Activated B cell treated with CpG ODN at 0.5 μM for 24 hours (primary cell): ENCODE results near the gene NPL. TPM values are rescaled to one million over a fixed set of nuclear protein-coding genes. Genes with fewer than 3 reads are reported as not detected.
A peak's percentile ranks its signal among the peaks of the same experiment; 100 is the strongest.

Experiments used
- ATAC-seq: fragments of 200-7000 bp; cut with Tn5 transposase; one replicate; pipeline ENCODE4 v1.10.0; 2021; ENCODE audit warnings: low read depth, mild to moderate bottlenecking, moderate library complexity
- CTCF ChIA-PET: fragments of 350-600 bp; sonication (Branson Sonifier 250); formaldehyde crosslinking; loops from one replicate; lab custom pipeline; 2021; ENCODE audit warnings: antibody characterized with exemption; lab: Charles Lee
- POLR2A ChIA-PET: fragments of 350-600 bp; sonication (Branson Sonifier 250); formaldehyde crosslinking; loops from one replicate; lab custom pipeline; 2021; ENCODE audit warnings: antibody characterized with exemption; lab: Charles Lee
- DNase-seq: peaks from one replicate; pipeline ENCODE4 v3.0.0; 2022
- H3K27ac Mint-ChIP-seq: one replicate; pipeline ENCODE4 v1.8.0; 2020; ENCODE audit warnings: mixed read lengths
- H3K27me3 Mint-ChIP-seq: one replicate; pipeline ENCODE4 v1.8.0; 2021; ENCODE audit warnings: mixed read lengths
- H3K36me3 Mint-ChIP-seq: one replicate; pipeline ENCODE4 v1.8.0; 2021; ENCODE audit warnings: low read depth, mixed read lengths
- H3K4me1 Mint-ChIP-seq: one replicate; pipeline ENCODE4 v1.8.0; 2021; ENCODE audit warnings: mixed read lengths
- H3K4me3 Mint-ChIP-seq: one replicate; pipeline ENCODE4 v1.8.0; 2020; ENCODE audit warnings: mild to moderate bottlenecking, mixed read lengths
- H3K9me3 Mint-ChIP-seq: one replicate; pipeline ENCODE4 v1.8.0; 2020; ENCODE audit warnings: mixed read lengths
- CTCF ChIP-seq: fragments of 200-600 bp; IDR thresholded peaks from one replicate; pipeline ENCODE4 v1.8.0; 2022; ENCODE audit warnings: antibody characterized with exemption, mild to moderate bottlenecking
- intact Hi-C: fragments of 100-400 bp; cut with micrococcal nuclease; formaldehyde crosslinking; loops from one replicate; pipeline ENCODE4 v1.15.1; 2024
- total RNA-seq: library from RNA; stranded (reverse); gene quantifications from 2 replicates; pipeline ENCODE4 v1.2.3, GENCODE V29; 2022

Gene NPL
- total RNA-seq, 1 donor from 2014 or later = 2.9 TPM

- Mint-ChIP-seq H3K27me3 (no peaks in the 10 kb centered on the region), H3K4me1 (peaks cover 39% of the 10 kb centered on the region), H3K9me3 (no peaks in the 10 kb centered on the region), H3K36me3 (peaks cover 38% of the 10 kb centered on the region), H3K4me3 (peak within 1 kb of the TSS; percentile 92), H3K27ac (peak within 1 kb of the TSS; percentile 98)
- ChIA-PET CTCF (interaction anchor here (0.9 to 1.6 kb wide), 4 partner anchors 45 to 242 kb away, joined by 3 to 4 read pairs (median 4); no protein-coding TSS in a partner anchor), POLR2A (interaction anchor here (0.5 to 2.9 kb wide), 7 partner anchors 10 to 633 kb away, joined by 3 to 9 read pairs (median 5); partner anchors contain the start of genes NPL and SMG7)
- intact Hi-C loops = loop anchor here (1.0 to 5.0 kb wide), 10 partner anchors 38 to 812 kb away; partner anchors contain the start of genes LAMC1, NPL, RGS16 and RNASEL
- ATAC-seq (peak; percentile 82), DNase-seq (peak; percentile 99)
- no peak for TF ChIP-seq CTCF
These were observed 49.9 kb downstream of the NPL start, which contains the start of gene DHX9 for GRCh38 chr1:182839209-182840066. Gene DHX9 (plus strand): TSS chr1:182839347. CDS start chr1:182842567, 3,220 bp downstream.

- ATAC-seq = no peak
- POLR2A ChIA-PET = no interaction called here
- no peaks in the 10 kb centered on the region for H3K9me3 Mint-ChIP-seq
- H3K4me1 Mint-ChIP-seq = peaks cover 47% of the 10 kb centered on the region
- CTCF ChIA-PET = no interaction called here
- H3K27me3 Mint-ChIP-seq = no peaks in the 10 kb centered on the region
- H3K36me3 Mint-ChIP-seq = peaks cover 58% of the 10 kb centered on the region
- DNase-seq = no peak
- no peak for TF ChIP-seq CTCF
- peak overlapping the region; percentile 98 for H3K27ac Mint-ChIP-seq
- peak overlapping the region; percentile 92 for H3K4me3 Mint-ChIP-seq
- intact Hi-C loops = loop anchor here (2.0 to 5.0 kb wide), 2 partner anchors 36 to 395 kb away; no protein-coding TSS in a partner anchor
These were observed 51.9 kb downstream of the NPL start for GRCh38 chr1:182841368-182841988.

- DNase-seq = no peak
- H3K4me1 Mint-ChIP-seq = peaks cover 51% of the 10 kb centered on the region
- H3K27me3 Mint-ChIP-seq = no peaks in the 10 kb centered on the region
- POLR2A ChIA-PET = no interaction called here
- H3K36me3 Mint-ChIP-seq = peaks cover 66% of the 10 kb centered on the region
- H3K27ac Mint-ChIP-seq = peak overlapping the region; percentile 46
- CTCF ChIA-PET = no interaction called here
- no peaks in the 10 kb centered on the region for H3K9me3 Mint-ChIP-seq
- no peak for TF ChIP-seq CTCF
- peak overlapping the region; percentile 28 for H3K4me3 Mint-ChIP-seq
- no peak for ATAC-seq
- intact Hi-C loops = loop anchor here (5.0 kb wide), 1 partner anchor 35 kb away; no protein-coding TSS in a partner anchor
These were observed 52.7 kb downstream of the NPL start for GRCh38 chr1:182842265-182842664.

GRCh38 chr1:182845379-182845778 lies 55.8 kb downstream of the NPL start:
- no peak for TF ChIP-seq CTCF
- no peaks in the 10 kb centered on the region for H3K27me3 Mint-ChIP-seq
- H3K36me3 Mint-ChIP-seq = peaks cover 88% of the 10 kb centered on the region
- H3K27ac Mint-ChIP-seq = no peak overlapping the region
- ChIA-PET CTCF (no interaction called here), POLR2A (no interaction called here)
- ATAC-seq (no peak), DNase-seq (no peak)
- H3K4me3 Mint-ChIP-seq = no peak overlapping the region
- intact Hi-C loops = no loop called here
- peaks cover 53% of the 10 kb centered on the region for H3K4me1 Mint-ChIP-seq
- H3K9me3 Mint-ChIP-seq = no peaks in the 10 kb centered on the region

GRCh38 chr1:182845894-182846293 lies 56.3 kb downstream of the NPL start:
- H3K36me3 Mint-ChIP-seq = peaks cover 86% of the 10 kb centered on the region
- intact Hi-C loops = no loop called here

More at GRCh38 chr1:182845894-182846293, 56.3 kb downstream of the NPL start:
- Mint-ChIP-seq H3K27ac (no peak overlapping the region), H3K9me3 (no peaks in the 10 kb centered on the region), H3K27me3 (no peaks in the 10 kb centered on the region), H3K4me1 (peaks cover 48% of the 10 kb centered on the region), H3K4me3 (no peak overlapping the region)
- ATAC-seq (no peak), DNase-seq (no peak)
- ChIA-PET POLR2A (no interaction called here), CTCF (no interaction called here)
- no peak for TF ChIP-seq CTCF
